Measurements from ENCODE around the gene GOT2. TPM values are rescaled to one million over a fixed set of nuclear protein-coding genes. Genes with fewer than 3 reads are reported as not detected.

The GOT2 gene
- total and polyA plus RNA-seq, 2 donors (not counting 3 experiments of a cell fraction or from before 2014, with no cell fraction given) = 53.4 to 127 TPM

DNA sequence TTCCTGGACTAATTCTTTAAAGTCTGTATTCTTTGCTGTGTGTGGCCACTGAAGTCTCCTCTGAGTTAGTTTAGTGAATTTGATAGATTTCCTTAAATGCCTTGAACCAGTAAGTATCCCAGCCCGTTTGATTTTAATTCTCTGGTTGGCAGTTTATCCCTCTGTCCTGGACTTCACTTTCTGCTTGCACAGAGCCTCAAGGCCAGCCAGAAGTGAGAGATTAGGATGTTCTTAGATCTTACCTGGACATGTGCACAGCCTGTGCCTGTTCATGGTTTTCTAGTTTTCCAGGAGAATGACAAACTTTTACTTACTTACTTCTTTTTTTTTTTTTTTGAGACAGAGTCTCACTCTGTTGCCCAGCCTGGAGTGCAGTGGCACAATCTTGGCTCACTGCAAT lies 38.7 kb downstream of the GOT2 start:
- BruUV-seq (replicated peaks) = no TSS peak
- CTCF ChIA-PET = no interaction called here
- intact Hi-C loops (cut with micrococcal nuclease) = no loop called here

More for the DNA sequence above, 38.7 kb downstream of the GOT2 start:
- Histone ChIP-seq H3K9ac (replicated peaks; ENCODE audit: extremely low read depth, insufficient read depth, low read length) (no peak overlapping the region), H3K27ac (ENCODE audit: insufficient read depth, low read depth, low read length) (no peak overlapping the region), H2AFZ (ENCODE audit: low read depth, low read length) (no peak overlapping the region), H3K36me3 (ENCODE audit: control insufficient read depth in 2 of 2, extremely low read depth in 1 of 2, insufficient read depth in 2 of 2, low read length in 2 of 2) (no peaks in the 10 kb centered on the region), H3K79me2 (ENCODE audit: control insufficient read depth, insufficient read depth, low read length) (no peaks in the 10 kb centered on the region), H3K4me3 (replicated peaks in 1 of 3; ENCODE audit: insufficient read depth in 1 of 3, low read depth in 1 of 3, low read length in 3 of 3) (no peak overlapping the region), H3K27me3 (ENCODE audit: control insufficient read depth in 2 of 2, insufficient read depth in 2 of 2, low read length in 2 of 2) (no peaks in the 10 kb centered on the region), H4K20me1 (replicated peaks; ENCODE audit: control insufficient read depth, extremely low read depth, insufficient read depth, low read length) (no peaks in the 10 kb centered on the region), H3K4me2 (ENCODE audit: insufficient read depth, low read length) (no peak overlapping the region), H3K9me1 (replicated peaks; ENCODE audit: control insufficient read depth, extremely low read depth, insufficient read depth, low read length) (no peaks in the 10 kb centered on the region), H3K9me3 (replicated peaks; ENCODE audit: control insufficient read depth, insufficient read depth, low read length) (no peaks in the 10 kb centered on the region), H3K4me1 (ENCODE audit: control insufficient read depth, extremely low read depth, insufficient read depth, low read length) (no peaks in the 10 kb centered on the region)
- FAIRE-seq = no peak
- POLR2A ChIA-PET = no interaction called here
- TF ChIP-seq, protein P1, sequence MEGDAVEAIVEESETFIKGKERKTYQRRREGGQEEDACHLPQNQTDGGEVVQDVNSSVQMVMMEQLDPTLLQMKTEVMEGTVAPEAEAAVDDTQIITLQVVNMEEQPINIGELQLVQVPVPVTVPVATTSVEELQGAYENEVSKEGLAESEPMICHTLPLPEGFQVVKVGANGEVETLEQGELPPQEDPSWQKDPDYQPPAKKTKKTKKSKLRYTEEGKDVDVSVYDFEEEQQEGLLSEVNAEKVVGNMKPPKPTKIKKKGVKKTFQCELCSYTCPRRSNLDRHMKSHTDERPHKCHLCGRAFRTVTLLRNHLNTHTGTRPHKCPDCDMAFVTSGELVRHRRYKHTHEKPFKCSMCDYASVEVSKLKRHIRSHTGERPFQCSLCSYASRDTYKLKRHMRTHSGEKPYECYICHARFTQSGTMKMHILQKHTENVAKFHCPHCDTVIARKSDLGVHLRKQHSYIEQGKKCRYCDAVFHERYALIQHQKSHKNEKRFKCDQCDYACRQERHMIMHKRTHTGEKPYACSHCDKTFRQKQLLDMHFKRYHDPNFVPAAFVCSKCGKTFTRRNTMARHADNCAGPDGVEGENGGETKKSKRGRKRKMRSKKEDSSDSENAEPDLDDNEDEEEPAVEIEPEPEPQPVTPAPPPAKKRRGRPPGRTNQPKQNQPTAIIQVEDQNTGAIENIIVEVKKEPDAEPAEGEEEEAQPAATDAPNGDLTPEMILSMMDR (IDR thresholded peaks at IDR 0.05; ENCODE audit: extremely low read depth in 1 of 2, insufficient read depth in 1 of 2, low read depth in 1 of 2, low read length in 2 of 2) = no peak
- TF ChIP-seq EZH2 (IDR thresholded peaks at IDR 0.05; ENCODE audit: borderline replicate concordance, low read depth, low read length, severe bottlenecking) = no peak
- no peak for TF ChIP-seq POLR2AphosphoS5 (IDR thresholded peaks at IDR 0.05; ENCODE audit: insufficient read depth, low read depth, low read length)
- no peak for TF ChIP-seq POLR2A (IDR thresholded peaks at IDR 0.05; ENCODE audit: low read depth, low read length)
- TF ChIP-seq MYC (IDR thresholded peaks at IDR 0.05; ENCODE audit: low read depth, low read length) = no peak
- no peak for TF ChIP-seq GATA2 (IDR thresholded peaks at IDR 0.05; ENCODE audit: insufficient read depth, insufficient read length, low read depth, low read length)
- TF ChIP-seq FOS (IDR thresholded peaks at IDR 0.05; ENCODE audit: borderline replicate concordance, insufficient read depth, low read length) = no peak
- no peak for TF ChIP-seq JUN (IDR thresholded peaks at IDR 0.05; ENCODE audit: borderline replicate concordance, insufficient read depth, insufficient read length, low read depth)
- TF ChIP-seq, protein P2, sequence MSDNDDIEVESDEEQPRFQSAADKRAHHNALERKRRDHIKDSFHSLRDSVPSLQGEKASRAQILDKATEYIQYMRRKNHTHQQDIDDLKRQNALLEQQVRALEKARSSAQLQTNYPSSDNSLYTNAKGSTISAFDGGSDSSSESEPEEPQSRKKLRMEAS (IDR thresholded peaks at IDR 0.05; ENCODE audit: insufficient read depth, insufficient read length) = no peak
- dilution Hi-C loops (cut with MboI; ENCODE audit: extremely low pct_ligation_motif_present, low sequenced_read_pairs) = no loop called here
- DNase-seq (ENCODE audit: low read depth, low spot score) = no peak

Measured in endothelial cell of umbilical vein (primary cell).